OCI-LY3 (cell line): ENCODE results near the gene PDLIM1.

Experiments used
- H2AFZ ChIP-seq: fragments of 200-600, 300-600 bp; shearing (Covaris generic); 2 replicates; pipeline ENCODE4 v1.6.0; 2014; ENCODE audit warnings: antibody characterized with exemption, low read depth, low read length
- H3K27ac ChIP-seq: fragments of 200-600, 300-600 bp; sonication (generic); 2 replicates; pipeline ENCODE4 v1.5.1; 2014; ENCODE audit warnings: mild to moderate bottlenecking, low read length, moderate library complexity, mixed read lengths
- H3K27me3 ChIP-seq: fragments of 200-600, 300-600 bp; sonication (generic); 2 replicates; pipeline ENCODE4 v1.6.1; 2014; ENCODE audit warnings: low read depth, low read length, mixed read lengths
- H3K36me3 ChIP-seq: fragments of 200-600, 300-600 bp; sonication (generic); replicated peaks from 2 replicates; pipeline ENCODE3; 2014; ENCODE audit warnings: low read depth, low read length, mixed read lengths
- H3K4me1 ChIP-seq: fragments of 300-600, 200-600 bp; sonication (generic); 2 replicates; pipeline ENCODE4 v1.6.1; 2014; ENCODE audit warnings: low read length, mixed read lengths
- H3K4me2 ChIP-seq: fragments of 200-600, 300-600 bp; sonication (generic); 2 replicates; pipeline ENCODE4 v1.6.1; 2014; ENCODE audit warnings: low read length, mixed read lengths
- H3K4me3 ChIP-seq: fragments of 300-600, 200-600 bp; sonication (generic); 2 replicates; pipeline ENCODE4 v1.5.1; 2014; ENCODE audit warnings: antibody characterized with exemption, mild to moderate bottlenecking, low read length, moderate library complexity
- H3K79me2 ChIP-seq: fragments of 300-600, 200-600 bp; shearing (Covaris generic); 2 replicates; pipeline ENCODE4 v1.6.1; 2014; ENCODE audit warnings: mild to moderate bottlenecking, low read length, mixed read lengths
- H3K9ac ChIP-seq: fragments of 300-600, 200-600 bp; shearing (Covaris generic); 2 replicates; pipeline ENCODE4 v1.6.0; 2014; ENCODE audit warnings: mild to moderate bottlenecking, low read length, moderate library complexity
- H3K9me3 ChIP-seq: fragments of 200-600, 300-600 bp; shearing (Covaris generic); 2 replicates; pipeline ENCODE4 v1.6.1; 2014; ENCODE audit warnings: low read length, mixed read lengths; ENCODE audit not compliant: insufficient read depth
- H4K20me1 ChIP-seq: fragments of 200-600, 300-600 bp; sonication (generic); 2 replicates; pipeline ENCODE4 v1.6.1; 2016; ENCODE audit warnings: low read length, mixed read lengths; ENCODE audit not compliant: insufficient read depth
- EZH2phosphoT487 ChIP-seq: fragments of 200-600 bp; shearing (Covaris generic); IDR thresholded peaks from 2 replicates; pipeline ENCODE4 v1.6.1; 2018; ENCODE audit warnings: antibody characterized with exemption, mixed run types, low read depth
- TF ChIP-seq, protein P1 (sequence below): fragments of 200-600, 300-600 bp; sonication (generic); IDR thresholded peaks from 2 replicates; pipeline ENCODE4 v1.5.1; 2014; ENCODE audit warnings: antibody characterized with exemption, low read length, low read depth

PDLIM1 gene

DNA sequence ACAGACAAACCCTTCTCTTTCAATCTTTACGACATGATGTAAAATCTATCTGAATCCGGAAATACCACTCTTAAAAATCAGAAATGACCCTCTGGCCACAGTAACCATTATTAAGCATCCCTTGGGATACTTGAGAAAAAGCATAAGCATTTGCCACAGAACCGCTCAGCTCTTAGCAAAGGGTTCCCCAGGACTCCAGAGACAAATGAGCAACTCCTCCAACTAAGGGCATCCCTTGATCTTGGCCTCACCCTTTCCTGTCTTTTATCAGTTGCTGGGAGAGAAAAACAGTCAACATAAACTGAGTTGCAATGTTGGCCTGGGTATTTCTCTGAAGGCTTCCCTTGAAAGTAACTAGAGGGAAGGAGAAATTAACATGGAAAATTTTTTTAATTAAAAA is 3.5 kb downstream of the PDLIM1 start:
- H3K9ac ChIP-seq, result no peak overlapping the region
- H2AFZ ChIP-seq, result no peak overlapping the region
- no peak for TF ChIP-seq EZH2phosphoT487
- TF ChIP-seq, protein P1, sequence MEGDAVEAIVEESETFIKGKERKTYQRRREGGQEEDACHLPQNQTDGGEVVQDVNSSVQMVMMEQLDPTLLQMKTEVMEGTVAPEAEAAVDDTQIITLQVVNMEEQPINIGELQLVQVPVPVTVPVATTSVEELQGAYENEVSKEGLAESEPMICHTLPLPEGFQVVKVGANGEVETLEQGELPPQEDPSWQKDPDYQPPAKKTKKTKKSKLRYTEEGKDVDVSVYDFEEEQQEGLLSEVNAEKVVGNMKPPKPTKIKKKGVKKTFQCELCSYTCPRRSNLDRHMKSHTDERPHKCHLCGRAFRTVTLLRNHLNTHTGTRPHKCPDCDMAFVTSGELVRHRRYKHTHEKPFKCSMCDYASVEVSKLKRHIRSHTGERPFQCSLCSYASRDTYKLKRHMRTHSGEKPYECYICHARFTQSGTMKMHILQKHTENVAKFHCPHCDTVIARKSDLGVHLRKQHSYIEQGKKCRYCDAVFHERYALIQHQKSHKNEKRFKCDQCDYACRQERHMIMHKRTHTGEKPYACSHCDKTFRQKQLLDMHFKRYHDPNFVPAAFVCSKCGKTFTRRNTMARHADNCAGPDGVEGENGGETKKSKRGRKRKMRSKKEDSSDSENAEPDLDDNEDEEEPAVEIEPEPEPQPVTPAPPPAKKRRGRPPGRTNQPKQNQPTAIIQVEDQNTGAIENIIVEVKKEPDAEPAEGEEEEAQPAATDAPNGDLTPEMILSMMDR, result no peak
- H3K79me2 ChIP-seq, result no peaks in the 10 kb centered on the region
- H3K36me3 ChIP-seq, result no peaks in the 10 kb centered on the region
- H3K27ac ChIP-seq, result no peak overlapping the region
- no peaks in the 10 kb centered on the region for H4K20me1 ChIP-seq
- H3K9me3 ChIP-seq, result no peaks in the 10 kb centered on the region
- no peak overlapping the region for H3K4me3 ChIP-seq
- no peak overlapping the region for H3K4me2 ChIP-seq
- H3K27me3 ChIP-seq, result peaks cover 22% of the 10 kb centered on the region
- peaks cover 19% of the 10 kb centered on the region for H3K4me1 ChIP-seq

DNA sequence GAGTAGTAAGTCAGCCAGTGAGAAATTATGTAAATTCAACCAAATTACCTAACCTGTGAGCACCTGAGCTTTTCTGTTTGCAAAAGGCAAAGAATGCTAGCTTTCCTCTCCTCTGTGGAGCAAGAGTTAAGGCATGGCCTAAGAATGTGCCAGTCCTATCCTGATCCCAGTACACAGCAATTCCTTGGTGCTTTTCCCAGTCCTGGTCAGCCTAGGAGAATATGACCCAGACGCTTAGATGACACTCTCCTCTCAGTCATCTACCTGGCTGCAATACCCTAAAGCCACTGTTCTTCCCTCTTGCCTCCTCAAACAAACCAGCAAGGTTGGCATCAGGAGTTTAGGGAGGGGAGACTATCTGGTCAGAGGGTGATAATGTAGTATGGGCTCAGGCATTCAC is 4.1 kb downstream of the PDLIM1 start:
- Histone ChIP-seq H4K20me1 (no peaks in the 10 kb centered on the region), H3K36me3 (no peaks in the 10 kb centered on the region), H3K9ac (no peak overlapping the region), H3K79me2 (no peaks in the 10 kb centered on the region), H3K27me3 (peaks cover 22% of the 10 kb centered on the region), H3K4me1 (peaks cover 19% of the 10 kb centered on the region), H3K4me3 (no peak overlapping the region), H3K4me2 (no peak overlapping the region), H3K27ac (no peak overlapping the region), H3K9me3 (no peaks in the 10 kb centered on the region), H2AFZ (no peak overlapping the region)
- TF ChIP-seq, protein P1, result no peak
- no peak for TF ChIP-seq EZH2phosphoT487

DNA sequence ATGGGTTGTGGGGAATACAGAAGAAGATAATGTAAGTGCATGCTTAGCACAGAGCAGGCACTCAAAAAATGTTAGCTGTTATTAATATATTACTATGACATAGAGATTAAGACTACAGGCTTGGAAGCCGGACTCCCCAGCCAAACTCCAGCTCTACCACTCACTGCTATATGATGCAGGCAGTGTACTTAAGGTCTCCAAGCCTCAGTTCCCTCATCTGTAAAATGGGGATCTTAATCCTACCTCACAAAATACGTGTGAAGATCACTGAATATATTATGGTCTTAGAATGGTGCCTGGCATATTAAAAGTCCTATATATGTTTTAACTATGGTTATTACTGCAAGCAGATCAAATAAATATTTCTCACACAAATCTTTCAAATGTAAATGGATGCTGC is 5.2 kb downstream of the PDLIM1 start:
- Histone ChIP-seq H3K4me3 (no peak overlapping the region), H3K9ac (no peak overlapping the region), H3K79me2 (no peaks in the 10 kb centered on the region), H3K4me2 (no peak overlapping the region), H3K9me3 (no peaks in the 10 kb centered on the region), H3K4me1 (peaks cover 14% of the 10 kb centered on the region; the same call in 1 of the 2 replicates), H3K27me3 (peaks cover 16% of the 10 kb centered on the region), H2AFZ (no peak overlapping the region), H3K36me3 (no peaks in the 10 kb centered on the region), H4K20me1 (no peaks in the 10 kb centered on the region), H3K27ac (no peak overlapping the region)
- TF ChIP-seq, protein P1, result no peak
- no peak for TF ChIP-seq EZH2phosphoT487

DNA sequence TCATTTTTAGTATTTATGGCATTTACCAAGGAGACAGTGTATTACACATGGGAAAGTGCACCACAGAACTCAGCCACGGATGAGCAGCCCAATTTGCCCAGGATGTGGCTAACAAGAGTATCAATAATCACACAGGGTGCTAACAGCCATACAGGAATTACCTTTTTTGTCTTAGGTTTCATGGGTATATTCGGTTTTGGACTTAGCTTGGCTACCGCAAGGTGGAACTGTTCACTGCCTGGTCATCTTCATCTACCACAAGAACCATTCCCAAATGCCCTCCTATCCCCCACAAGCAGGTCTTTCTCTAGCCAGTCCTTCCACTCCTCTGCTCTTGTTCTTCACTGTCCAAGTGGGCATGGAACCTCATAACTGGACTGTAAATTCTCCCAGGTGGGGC is 6.0 kb downstream of the PDLIM1 start:
- Histone ChIP-seq H3K4me3 (no peak overlapping the region), H2AFZ (no peak overlapping the region)

More for the DNA sequence above, 6.0 kb downstream of the PDLIM1 start:
- TF ChIP-seq EZH2phosphoT487, result no peak
- TF ChIP-seq, protein P1, result no peak
- H3K27me3 ChIP-seq, result peaks cover 9% of the 10 kb centered on the region
- H3K9ac ChIP-seq, result no peak overlapping the region
- H3K4me1 ChIP-seq, result peaks cover 11% of the 10 kb centered on the region; the same call in 1 of the 2 replicates
- H4K20me1 ChIP-seq, result no peaks in the 10 kb centered on the region
- H3K9me3 ChIP-seq, result no peaks in the 10 kb centered on the region
- no peaks in the 10 kb centered on the region for H3K36me3 ChIP-seq
- no peak overlapping the region for H3K27ac ChIP-seq
- no peaks in the 10 kb centered on the region for H3K79me2 ChIP-seq
- H3K4me2 ChIP-seq, result no peak overlapping the region
